PC-9 (cell line): ENCODE measurements around the gene SPATA3. TPM values are rescaled to one million over a fixed set of nuclear protein-coding genes. Genes with fewer than 3 reads are reported as not detected.

Experiments used
- BruUV-seq: library from RNA; stranded (reverse); fragments of 400-500 nt; replicated peaks from 2 replicates; lab custom pipeline; 2021; lab: Mats Ljungman, UMichigan
- CTCF ChIA-PET: fragments of 300-600 bp; sonication (Branson Sonifier 250); formaldehyde crosslinking; loops from one replicate; lab custom pipeline; 2022; ENCODE audit warnings: antibody characterized with exemption; lab: Charles Lee
- POLR2A ChIA-PET: fragments of 300-600 bp; sonication (Branson Sonifier 250); formaldehyde crosslinking; loops from one replicate; lab custom pipeline; 2022; ENCODE audit warnings: antibody characterized with exemption; ENCODE audit not compliant: unreplicated experiment; lab: Charles Lee
- DNase-seq, 2 experiments: peaks; one replicate each; pipeline versions ENCODE4 v3.0.0 to v3.0.0-alpha.2; 2015 to 2022; ENCODE audit warnings: mixed read lengths in 1 of 2
- H2AFZ ChIP-seq: fragments of 200-600 bp; sonication (generic); 2 replicates; pipeline ENCODE4 v1.8.1; 2017; ENCODE audit warnings: antibody characterized with exemption
- H3F3A ChIP-seq: fragments of 200-600 bp; sonication (generic); 2 replicates; pipeline ENCODE4 v1.8.1; 2017; ENCODE audit warnings: antibody characterized with exemption, mild to moderate bottlenecking, low read depth; ENCODE audit not compliant: insufficient read depth
- H3K27ac ChIP-seq: fragments of 200-600 bp; sonication (generic); 2 replicates; pipeline ENCODE4 v1.6.1; 2016; ENCODE audit warnings: mixed run types
- H3K27me3 ChIP-seq: fragments of 200-600 bp; sonication (generic); 2 replicates; pipeline ENCODE4 v1.6.1; 2016; ENCODE audit warnings: low read depth, mixed run types; ENCODE audit not compliant: insufficient read depth
- H3K36me3 ChIP-seq: fragments of 200-600 bp; sonication (generic); 2 replicates; pipeline ENCODE4 v1.6.1; 2016; ENCODE audit warnings: low read depth, mixed run types
- H3K4me1 ChIP-seq: fragments of 200-600 bp; sonication (generic); replicated peaks from 2 replicates; pipeline ENCODE4 v1.6.1; 2016; ENCODE audit warnings: mixed run types; ENCODE audit not compliant: insufficient read depth
- H3K4me2 ChIP-seq: fragments of 200-600 bp; sonication (generic); 2 replicates; pipeline ENCODE4 v1.6.1; 2017; ENCODE audit warnings: mixed run types
- H3K4me3 ChIP-seq: fragments of 200-600 bp; sonication (generic); 2 replicates; pipeline ENCODE4 v1.6.1; 2016; ENCODE audit warnings: mixed run types
- H3K79me2 ChIP-seq: fragments of 200-600 bp; sonication (generic); 2 replicates; pipeline ENCODE4 v1.6.1; 2017; ENCODE audit warnings: low read depth, mixed run types
- H3K9me2 ChIP-seq: fragments of 200-600 bp; sonication (generic); 2 replicates; pipeline ENCODE4 v1.8.1; 2017; ENCODE audit warnings: mild to moderate bottlenecking; ENCODE audit not compliant: insufficient read depth
- H3K9me3 ChIP-seq: fragments of 200-600 bp; sonication (generic); 2 replicates; pipeline ENCODE4 v1.8.1; 2016; ENCODE audit warnings: low read depth; ENCODE audit not compliant: insufficient read depth
- H4K20me1 ChIP-seq: fragments of 200-600 bp; sonication (generic); 2 replicates; pipeline ENCODE4 v1.8.1; 2017; ENCODE audit not compliant: insufficient read depth
- CTCF ChIP-seq: fragments of 200-600 bp; sonication (generic); conservative IDR thresholded peaks from 2 replicates; pipeline ENCODE4 v1.6.1; 2017; ENCODE audit warnings: mixed run types, antibody characterized with exemption, mild to moderate bottlenecking, moderate library complexity
- EZH2 ChIP-seq: fragments of 200-600 bp; sonication (generic); IDR thresholded peaks from 2 replicates; pipeline ENCODE4 v1.8.0; 2017; ENCODE audit warnings: antibody characterized with exemption, low read depth
- intact Hi-C: fragments of 100-400 bp; cut with micrococcal nuclease; formaldehyde crosslinking; loops from one replicate; pipeline ENCODE4 v1.10.0; 2022; ENCODE audit not compliant: unreplicated experiment
- total RNA-seq: library from RNA; stranded (reverse); gene quantifications from 2 replicates; pipeline ENCODE4 v1.2.3, GENCODE V29; 2021

The SPATA3 gene
- total RNA-seq, 1 experiment from 2014 or later, result not detected

- DNase-seq, result peak; percentile 71 to 90
- H3K4me3 ChIP-seq, result peak within 1 kb of the TSS; percentile 95
- intact Hi-C loops, result loop anchor here (2.0 to 5.0 kb wide), 2 partner anchors 234 to 356 kb away; no protein-coding TSS in a partner anchor
- BruUV-seq, result TSS peak; percentile 51
- H3K27ac ChIP-seq, result peak within 1 kb of the TSS; percentile 80
- peaks cover 4% of the 10 kb centered on the region; the same call in 1 of the 2 replicates for H3F3A ChIP-seq
- peak within 1 kb of the TSS; percentile 76 for H2AFZ ChIP-seq
- H4K20me1 ChIP-seq, result peaks cover 36% of the 10 kb centered on the region
- ChIA-PET CTCF (interaction anchor here (0.5 to 0.6 kb wide), 2 partner anchors 76 to 350 kb away, joined by 3 read pairs; no protein-coding TSS in a partner anchor), POLR2A (interaction anchor here (0.6 kb wide), 2 partner anchors 299 to 400 kb away, joined by 7 to 28 read pairs; no protein-coding TSS in a partner anchor)
- peak within 1 kb of the TSS; percentile 73 for H3K4me2 ChIP-seq
- TF ChIP-seq CTCF (peak; percentile 92), EZH2 (no peak)
- H3K9me2 ChIP-seq, result no peaks in the 10 kb centered on the region
- H3K4me1 ChIP-seq, result peaks cover 24% of the 10 kb centered on the region
- peaks cover 50% of the 10 kb centered on the region for H3K79me2 ChIP-seq
- H3K27me3 ChIP-seq, result no peaks in the 10 kb centered on the region
- H3K36me3 ChIP-seq, result peaks cover 13% of the 10 kb centered on the region
- H3K9me3 ChIP-seq, result no peaks in the 10 kb centered on the region
Observed at GRCh38 chr2:231056453-231057416, 60.8 kb downstream of the SPATA3 start, which contains the start of gene PSMD1. PSMD1 (plus strand) TSS chr2:231056867; CDS start chr2:231057026, 159 bp downstream.

GRCh38 chr2:231057590-231057989, 61.7 kb downstream of the SPATA3 start:
- intact Hi-C loops, result loop anchor here (2.0 to 5.0 kb wide), 2 partner anchors 235 to 355 kb away; no protein-coding TSS in a partner anchor
- H3K4me1 ChIP-seq, result peaks cover 24% of the 10 kb centered on the region
- TF ChIP-seq EZH2 (no peak), CTCF (no peak)
- no TSS peak for BruUV-seq
- H3F3A ChIP-seq, result peaks cover 4% of the 10 kb centered on the region; the same call in 1 of the 2 replicates
- peaks cover 36% of the 10 kb centered on the region for H4K20me1 ChIP-seq
- H3K79me2 ChIP-seq, result peaks cover 59% of the 10 kb centered on the region
- peaks cover 21% of the 10 kb centered on the region for H3K36me3 ChIP-seq
- ChIA-PET CTCF (interaction anchor here (0.5 to 0.6 kb wide), 2 partner anchors 77 to 349 kb away, joined by 3 read pairs; no protein-coding TSS in a partner anchor), POLR2A (interaction anchor here (0.6 to 0.7 kb wide), 5 partner anchors 58 to 406 kb away, joined by 5 to 28 read pairs (median 6); no protein-coding TSS in a partner anchor)
- no peaks in the 10 kb centered on the region for H3K27me3 ChIP-seq
- no peaks in the 10 kb centered on the region for H3K9me2 ChIP-seq
- no peak for DNase-seq
- H3K4me3 ChIP-seq, result peak overlapping the region; percentile 95
- peak overlapping the region; percentile 73 for H3K4me2 ChIP-seq
- peak overlapping the region; percentile 76; the same call in 1 of the 2 replicates for H2AFZ ChIP-seq
- H3K9me3 ChIP-seq, result no peaks in the 10 kb centered on the region
- H3K27ac ChIP-seq, result peak overlapping the region; percentile 80

Other genes with a start within 250 kb of the SPATA3 start
- 76.0 and 96.4 TPM in 2 replicates for gene ITM2C, start 131.2 kb upstream of the SPATA3 start, total RNA-seq
- gene GPR55, start 70.9 kb upstream of the SPATA3 start, total RNA-seq, result not detected in 2 replicates
- gene C2orf72, start 41.4 kb downstream of the SPATA3 start, total RNA-seq, result 0.13 TPM in 1 of 2 replicates, not detected in the other
- gene PSMD1, start 60.7 kb downstream of the SPATA3 start, total RNA-seq, result 80.6 and 119 TPM in 2 replicates
- not detected in 2 replicates for gene HTR2B, start 128.9 kb downstream of the SPATA3 start, total RNA-seq
- gene ARMC9, start 202.5 kb downstream of the SPATA3 start, total RNA-seq, result 23.4 and 29.7 TPM in 2 replicates